Panc1 (cell line): ENCODE data around the gene RNF220.

ENCODE experiments used
- POLR2AphosphoS5 ChIP-seq: IDR thresholded peaks from 2 replicates; pipeline ENCODE4 v1.6.1; 2012; ENCODE audit warnings: mild to moderate bottlenecking, low read depth, low read length, moderate library complexity
- SIN3A ChIP-seq: IDR thresholded peaks from 2 replicates; pipeline ENCODE4 v1.6.1; 2012; ENCODE audit warnings: low read depth, mild to moderate bottlenecking, low read length, moderate library complexity, borderline replicate concordance; ENCODE audit not compliant: insufficient read depth
- TCF7L2 ChIP-seq: IDR thresholded peaks from 2 replicates; pipeline ENCODE4 v1.6.1; 2011; ENCODE audit warnings: mild to moderate bottlenecking, low read depth, low read length, inconsistent platforms
- TF ChIP-seq, protein P1 (sequence below): fragments of 450-650 bp; IDR thresholded peaks from 2 replicates; pipeline ENCODE4 v1.5.1; 2017; ENCODE audit warnings: mild to moderate bottlenecking
- TF ChIP-seq, protein P2 (sequence below), 2 experiments: IDR thresholded peaks; 2 replicates each; pipeline ENCODE4 v1.6.1; 2011 to 2012; ENCODE audit warnings: low read depth in 2 of 2, control low read depth in 1 of 2, low read length in 1 of 2, mild to moderate bottlenecking in 1 of 2, moderate library complexity in 1 of 2; ENCODE audit not compliant: insufficient read depth in 1 of 2

DNA sequence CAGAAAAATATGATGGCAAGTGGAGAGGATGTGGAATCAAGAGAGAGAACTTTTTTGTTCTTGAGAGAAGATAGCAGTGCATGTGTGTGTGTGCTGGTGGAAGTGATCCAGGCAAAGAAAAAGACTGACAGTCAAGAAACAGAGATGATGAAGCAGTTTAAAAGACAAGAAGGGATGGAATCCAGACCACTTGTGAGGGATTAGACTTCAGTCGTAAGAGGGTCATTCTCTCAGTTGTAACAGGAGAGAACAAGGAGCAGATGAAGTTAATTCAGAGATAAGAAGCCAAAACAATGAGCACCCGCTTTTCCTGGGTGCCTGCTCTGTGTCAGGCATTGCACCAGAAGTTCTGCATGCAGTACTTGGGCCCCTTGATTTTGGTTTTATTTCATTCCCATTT is 76.6 kb downstream of the RNF220 start:
- TF ChIP-seq, protein P1, sequence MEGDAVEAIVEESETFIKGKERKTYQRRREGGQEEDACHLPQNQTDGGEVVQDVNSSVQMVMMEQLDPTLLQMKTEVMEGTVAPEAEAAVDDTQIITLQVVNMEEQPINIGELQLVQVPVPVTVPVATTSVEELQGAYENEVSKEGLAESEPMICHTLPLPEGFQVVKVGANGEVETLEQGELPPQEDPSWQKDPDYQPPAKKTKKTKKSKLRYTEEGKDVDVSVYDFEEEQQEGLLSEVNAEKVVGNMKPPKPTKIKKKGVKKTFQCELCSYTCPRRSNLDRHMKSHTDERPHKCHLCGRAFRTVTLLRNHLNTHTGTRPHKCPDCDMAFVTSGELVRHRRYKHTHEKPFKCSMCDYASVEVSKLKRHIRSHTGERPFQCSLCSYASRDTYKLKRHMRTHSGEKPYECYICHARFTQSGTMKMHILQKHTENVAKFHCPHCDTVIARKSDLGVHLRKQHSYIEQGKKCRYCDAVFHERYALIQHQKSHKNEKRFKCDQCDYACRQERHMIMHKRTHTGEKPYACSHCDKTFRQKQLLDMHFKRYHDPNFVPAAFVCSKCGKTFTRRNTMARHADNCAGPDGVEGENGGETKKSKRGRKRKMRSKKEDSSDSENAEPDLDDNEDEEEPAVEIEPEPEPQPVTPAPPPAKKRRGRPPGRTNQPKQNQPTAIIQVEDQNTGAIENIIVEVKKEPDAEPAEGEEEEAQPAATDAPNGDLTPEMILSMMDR: no peak
- TF ChIP-seq, protein P2, sequence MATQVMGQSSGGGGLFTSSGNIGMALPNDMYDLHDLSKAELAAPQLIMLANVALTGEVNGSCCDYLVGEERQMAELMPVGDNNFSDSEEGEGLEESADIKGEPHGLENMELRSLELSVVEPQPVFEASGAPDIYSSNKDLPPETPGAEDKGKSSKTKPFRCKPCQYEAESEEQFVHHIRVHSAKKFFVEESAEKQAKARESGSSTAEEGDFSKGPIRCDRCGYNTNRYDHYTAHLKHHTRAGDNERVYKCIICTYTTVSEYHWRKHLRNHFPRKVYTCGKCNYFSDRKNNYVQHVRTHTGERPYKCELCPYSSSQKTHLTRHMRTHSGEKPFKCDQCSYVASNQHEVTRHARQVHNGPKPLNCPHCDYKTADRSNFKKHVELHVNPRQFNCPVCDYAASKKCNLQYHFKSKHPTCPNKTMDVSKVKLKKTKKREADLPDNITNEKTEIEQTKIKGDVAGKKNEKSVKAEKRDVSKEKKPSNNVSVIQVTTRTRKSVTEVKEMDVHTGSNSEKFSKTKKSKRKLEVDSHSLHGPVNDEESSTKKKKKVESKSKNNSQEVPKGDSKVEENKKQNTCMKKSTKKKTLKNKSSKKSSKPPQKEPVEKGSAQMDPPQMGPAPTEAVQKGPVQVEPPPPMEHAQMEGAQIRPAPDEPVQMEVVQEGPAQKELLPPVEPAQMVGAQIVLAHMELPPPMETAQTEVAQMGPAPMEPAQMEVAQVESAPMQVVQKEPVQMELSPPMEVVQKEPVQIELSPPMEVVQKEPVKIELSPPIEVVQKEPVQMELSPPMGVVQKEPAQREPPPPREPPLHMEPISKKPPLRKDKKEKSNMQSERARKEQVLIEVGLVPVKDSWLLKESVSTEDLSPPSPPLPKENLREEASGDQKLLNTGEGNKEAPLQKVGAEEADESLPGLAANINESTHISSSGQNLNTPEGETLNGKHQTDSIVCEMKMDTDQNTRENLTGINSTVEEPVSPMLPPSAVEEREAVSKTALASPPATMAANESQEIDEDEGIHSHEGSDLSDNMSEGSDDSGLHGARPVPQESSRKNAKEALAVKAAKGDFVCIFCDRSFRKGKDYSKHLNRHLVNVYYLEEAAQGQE (IDR thresholded peaks at IDR 0.05; ENCODE audit: insufficient read depth in 1 of 2, low read depth in 2 of 2, low read length in 1 of 2): no peak
- TF ChIP-seq POLR2AphosphoS5 (no peak), TCF7L2 (no peak), SIN3A (no peak)
